ELR (cell line): ENCODE results near the gene GFM2.
"Not testable (repeated sequence)": the region's sequence is repeated elsewhere in the genome, so short reads cannot be mapped to it uniquely, and the experiment has no call there.

Experiments used
- DNase-seq: peaks from one replicate; pipeline ENCODE4 v3.0.0-alpha.2; 2015; ENCODE audit warnings: low read depth

The GFM2 gene

GRCh38 chr5:74717596-74717995, 49.3 kb downstream of the GFM2 start:
- DNase-seq, result no peak

- peak; percentile 53 for DNase-seq
Observed at GRCh38 chr5:74693191-74693590, 73.7 kb downstream of the GFM2 start.

GRCh38 chr5:74686962-74687751, 79.8 kb downstream of the GFM2 start:
- DNase-seq, result peak; percentile 73

- peak; percentile 62 for DNase-seq
Observed at GRCh38 chr5:74685979-74686631, 80.8 kb downstream of the GFM2 start.

- peak; percentile 96 for DNase-seq
Observed at GRCh38 chr5:74684900-74685851, 81.7 kb downstream of the GFM2 start, which contains the start of gene HEXB. Gene HEXB, plus strand, starts transcription at chr5:74685233. Its CDS starts 28 bp downstream, at chr5:74685261.

- peak; percentile 63 for DNase-seq
Observed at GRCh38 chr5:74679966-74680365, 87.0 kb downstream of the GFM2 start.

GRCh38 chr5:74679300-74679699, 87.6 kb downstream of the GFM2 start:
- not testable (repeated sequence) for DNase-seq

- not testable (repeated sequence) for DNase-seq
Observed at GRCh38 chr5:74678123-74678522, 88.8 kb downstream of the GFM2 start.

GRCh38 chr5:74676466-74676865, 90.5 kb downstream of the GFM2 start:
- not testable (repeated sequence) for DNase-seq

GRCh38 chr5:74673011-74673790, 93.7 kb downstream of the GFM2 start:
- peak; percentile 72 for DNase-seq

- no peak for DNase-seq
Observed at GRCh38 chr5:74672215-74672877, 94.6 kb downstream of the GFM2 start.
